CD8-positive, alpha-beta memory T cell (primary cell): ENCODE data around the gene PRKCZ. TPM values are rescaled to one million over a fixed set of nuclear protein-coding genes. Genes with fewer than 3 reads are reported as not detected.

ENCODE experiments used
- CTCF ChIA-PET: fragments of 350-600 bp; sonication (Branson Sonifier 250); formaldehyde crosslinking; loops from one replicate; lab custom pipeline; 2021; ENCODE audit warnings: antibody characterized with exemption; lab: Charles Lee
- POLR2A ChIA-PET: fragments of 350-600 bp; sonication (Branson Sonifier 250); formaldehyde crosslinking; loops from one replicate; lab custom pipeline; 2021; ENCODE audit warnings: antibody characterized with exemption; lab: Charles Lee
- DNase-seq, 5 donors: peaks; one replicate each; pipeline versions ENCODE4 v3.0.0 to v3.0.0-alpha.2; 2020 to 2022; ENCODE audit warnings: mixed read lengths in 1 of 5
- H3K27ac ChIP-seq: one replicate; pipeline ENCODE4 v1.7.0; 2013; ENCODE audit warnings: low read depth, mild to moderate bottlenecking, low read length, moderate library complexity
- H3K27me3 ChIP-seq: 2 replicates; pipeline ENCODE4 v1.7.0; 2013; ENCODE audit warnings: low read length, mild to moderate bottlenecking; ENCODE audit not compliant: insufficient read depth, poor library complexity, severe bottlenecking
- H3K36me3 ChIP-seq: 2 replicates; pipeline ENCODE4 v1.7.0; 2013; ENCODE audit warnings: mild to moderate bottlenecking, low read length, moderate library complexity; ENCODE audit not compliant: insufficient read depth
- H3K4me1 ChIP-seq: 2 replicates; pipeline ENCODE4 v1.7.0; 2013; ENCODE audit warnings: mild to moderate bottlenecking, low read length, moderate library complexity; ENCODE audit not compliant: insufficient read depth
- H3K4me3 ChIP-seq: 2 replicates; pipeline ENCODE4 v1.7.0; 2013; ENCODE audit warnings: mild to moderate bottlenecking, low read length
- H3K9me3 ChIP-seq: 2 replicates; pipeline ENCODE4 v1.7.0; 2013; ENCODE audit warnings: mild to moderate bottlenecking, low read length
- H3K27ac Mint-ChIP-seq, 8 donors: one replicate each; pipeline ENCODE4 v1.8.0; 2020 to 2021; ENCODE audit warnings: mixed read lengths in 8 of 8, mild to moderate bottlenecking in 6 of 8, inconsistent platforms in 3 of 8, moderate library complexity in 3 of 8
- H3K27me3 Mint-ChIP-seq, 2 donors: one replicate each; pipeline ENCODE4 v1.8.0; 2020 to 2021; ENCODE audit warnings: mixed read lengths in 2 of 2, mild to moderate bottlenecking in 1 of 2, moderate library complexity in 1 of 2
- H3K36me3 Mint-ChIP-seq, 3 donors: one replicate each; pipeline ENCODE4 v1.8.0; 2020 to 2021; ENCODE audit warnings: mixed read lengths in 3 of 3, inconsistent platforms in 1 of 3, mild to moderate bottlenecking in 1 of 3
- H3K4me1 Mint-ChIP-seq, 3 donors: one replicate each; pipeline ENCODE4 v1.8.0; 2020 to 2021; ENCODE audit warnings: mixed read lengths in 3 of 3, inconsistent platforms in 1 of 3, mild to moderate bottlenecking in 1 of 3
- H3K4me3 Mint-ChIP-seq, 7 donors: one replicate each; pipeline ENCODE4 v1.8.0; 2020 to 2021; ENCODE audit warnings: mixed read lengths in 7 of 7, mild to moderate bottlenecking in 6 of 7, moderate library complexity in 4 of 7, inconsistent platforms in 2 of 7
- H3K9me3 Mint-ChIP-seq, 5 donors: one replicate each; pipeline ENCODE4 v1.8.0; 2020 to 2022; ENCODE audit warnings: mixed read lengths in 5 of 5, mild to moderate bottlenecking in 3 of 5, moderate library complexity in 2 of 5, inconsistent platforms in 1 of 5
- polyA plus RNA-seq: library from polyadenylated mRNA; unstranded; fragments of 300-500 nt; fragmentation: Illumina TruSeq; gene quantifications from one replicate; pipeline ENCODE4 v1.2.3, GENCODE V29; 2021
- total RNA-seq, 2 experiments: library from RNA; stranded (reverse); gene quantifications; one replicate each; pipeline ENCODE4 v1.2.3, GENCODE V29; 2021

Gene PRKCZ
- total and polyA plus RNA-seq, 3 experiments from 2014 or later: 13.8 to 17.4 (median 15.4) TPM

- no peaks in the 10 kb centered on the region for H3K36me3 ChIP-seq
- no peaks in the 10 kb centered on the region for H3K9me3 ChIP-seq
- Mint-ChIP-seq H3K36me3 (no peaks in the 10 kb centered on the region), H3K4me3 (peak overlapping the region in 1 of 7 donors; percentile 36), H3K27me3 (peaks cover 4% of the 10 kb centered on the region in 2 donors), H3K9me3 (no peaks in the 10 kb centered on the region), H3K4me1 (peaks cover 0 to 5% (median 0%) of the 10 kb centered on the region in 3 donors), H3K27ac (no peak overlapping the region)
- POLR2A ChIA-PET: no interaction called here
- H3K4me3 ChIP-seq: no peak overlapping the region
- H3K27me3 ChIP-seq: peaks cover 5% of the 10 kb centered on the region
- no peak for DNase-seq
- H3K4me1 ChIP-seq: peaks cover 5% of the 10 kb centered on the region
- no peak overlapping the region for H3K27ac ChIP-seq
- CTCF ChIA-PET: interaction anchor here (1.5 kb wide), 1 partner anchor 15 kb away, joined by 5 read pairs; no protein-coding TSS in a partner anchor
These were observed 21.2 kb upstream of the PRKCZ start for GRCh38 chr1:2028870-2029560.

GRCh38 chr1:2029561-2029960 is 20.6 kb upstream of the PRKCZ start:
- Mint-ChIP-seq H3K4me1 (peaks cover 0 to 5% (median 0%) of the 10 kb centered on the region in 3 donors), H3K9me3 (no peaks in the 10 kb centered on the region), H3K27ac (no peak overlapping the region), H3K27me3 (peaks cover 3 to 4% of the 10 kb centered on the region in 2 donors), H3K36me3 (no peaks in the 10 kb centered on the region), H3K4me3 (no peak overlapping the region)
- Histone ChIP-seq H3K27ac (no peak overlapping the region), H3K27me3 (peaks cover 5% of the 10 kb centered on the region), H3K4me1 (peaks cover 5% of the 10 kb centered on the region), H3K9me3 (no peaks in the 10 kb centered on the region), H3K4me3 (no peak overlapping the region), H3K36me3 (no peaks in the 10 kb centered on the region)
- POLR2A ChIA-PET: no interaction called here
- CTCF ChIA-PET: no interaction called here
- DNase-seq: no peak

- H3K4me1 ChIP-seq: peaks cover 5% of the 10 kb centered on the region
- Mint-ChIP-seq H3K4me3 (no peak overlapping the region), H3K27ac (no peak overlapping the region)
These were observed 19.9 kb upstream of the PRKCZ start for GRCh38 chr1:2030076-2030871.

GRCh38 chr1:2031546-2032540 is 18.4 kb upstream of the PRKCZ start:
- Histone ChIP-seq H3K36me3 (no peaks in the 10 kb centered on the region), H3K4me1 (no peaks in the 10 kb centered on the region), H3K9me3 (no peaks in the 10 kb centered on the region), H3K4me3 (no peak overlapping the region), H3K27me3 (no peaks in the 10 kb centered on the region), H3K27ac (no peak overlapping the region)
- H3K27me3 Mint-ChIP-seq: peaks cover 3 to 4% of the 10 kb centered on the region in 2 donors
- H3K9me3 Mint-ChIP-seq: no peaks in the 10 kb centered on the region
- no peaks in the 10 kb centered on the region for H3K4me1 Mint-ChIP-seq
- DNase-seq: no peak
- ChIA-PET POLR2A (no interaction called here), CTCF (interaction anchor here (0.8 to 1.4 kb wide), 2 partner anchors 12 to 13 kb away, joined by 3 to 6 read pairs; no protein-coding TSS in a partner anchor)
- no peak overlapping the region for H3K4me3 Mint-ChIP-seq
- H3K27ac Mint-ChIP-seq: no peak overlapping the region
- no peaks in the 10 kb centered on the region for H3K36me3 Mint-ChIP-seq

More at GRCh38 chr1:2030076-2030871, 19.9 kb upstream of the PRKCZ start:
- DNase-seq: no peak
- peaks cover 0 to 5% (median 0%) of the 10 kb centered on the region in 3 donors for H3K4me1 Mint-ChIP-seq
- no peak overlapping the region for H3K4me3 ChIP-seq
- POLR2A ChIA-PET: no interaction called here
- H3K9me3 ChIP-seq: no peaks in the 10 kb centered on the region
- no peak overlapping the region for H3K27ac ChIP-seq
- H3K9me3 Mint-ChIP-seq: no peaks in the 10 kb centered on the region
- CTCF ChIA-PET: interaction anchor here (1.4 kb wide), 1 partner anchor 15 kb away, joined by 6 read pairs; no protein-coding TSS in a partner anchor
- no peaks in the 10 kb centered on the region for H3K36me3 Mint-ChIP-seq
- H3K27me3 Mint-ChIP-seq: peaks cover 3 to 4% of the 10 kb centered on the region in 2 donors
- peaks cover under 1% of the 10 kb centered on the region for H3K27me3 ChIP-seq
- H3K36me3 ChIP-seq: no peaks in the 10 kb centered on the region

GRCh38 chr1:2032737-2033136 is 17.5 kb upstream of the PRKCZ start:
- Mint-ChIP-seq H3K4me3 (no peak overlapping the region), H3K9me3 (no peaks in the 10 kb centered on the region), H3K27me3 (peaks cover 3 to 4% of the 10 kb centered on the region in 2 donors), H3K36me3 (no peaks in the 10 kb centered on the region), H3K27ac (no peak overlapping the region), H3K4me1 (no peaks in the 10 kb centered on the region)
- CTCF ChIA-PET: interaction anchor here (0.8 kb wide), 1 partner anchor 12 kb away, joined by 3 read pairs; no protein-coding TSS in a partner anchor
- Histone ChIP-seq H3K9me3 (no peaks in the 10 kb centered on the region), H3K36me3 (no peaks in the 10 kb centered on the region), H3K27ac (no peak overlapping the region), H3K27me3 (no peaks in the 10 kb centered on the region), H3K4me3 (no peak overlapping the region), H3K4me1 (no peaks in the 10 kb centered on the region)
- POLR2A ChIA-PET: no interaction called here
- DNase-seq: no peak

GRCh38 chr1:2033165-2033564 is 17.0 kb upstream of the PRKCZ start:
- H3K27me3 ChIP-seq: no peaks in the 10 kb centered on the region
- CTCF ChIA-PET: no interaction called here
- no peak overlapping the region for H3K27ac ChIP-seq

GRCh38 chr1:2036287-2036686 is 13.9 kb upstream of the PRKCZ start:
- no peaks in the 10 kb centered on the region for H3K36me3 ChIP-seq
- POLR2A ChIA-PET: interaction anchor here (0.6 kb wide), 1 partner anchor 214 kb away, joined by 4 read pairs; no protein-coding TSS in a partner anchor
- H3K4me3 Mint-ChIP-seq: no peak overlapping the region
- H3K9me3 ChIP-seq: no peaks in the 10 kb centered on the region
- DNase-seq: no peak
- CTCF ChIA-PET: interaction anchor here (2.7 kb wide), 1 partner anchor 8 kb away, joined by 12 read pairs; no protein-coding TSS in a partner anchor
- peaks cover 3 to 4% of the 10 kb centered on the region in 2 donors for H3K27me3 Mint-ChIP-seq
- no peaks in the 10 kb centered on the region for H3K4me1 Mint-ChIP-seq
- H3K4me3 ChIP-seq: no peak overlapping the region
- H3K27ac ChIP-seq: no peak overlapping the region
- no peaks in the 10 kb centered on the region for H3K36me3 Mint-ChIP-seq
- no peaks in the 10 kb centered on the region for H3K9me3 Mint-ChIP-seq
- no peak overlapping the region for H3K27ac Mint-ChIP-seq
- no peaks in the 10 kb centered on the region for H3K4me1 ChIP-seq
- no peaks in the 10 kb centered on the region for H3K27me3 ChIP-seq

More at GRCh38 chr1:2033165-2033564, 17.0 kb upstream of the PRKCZ start:
- no peak for DNase-seq
- Histone ChIP-seq H3K9me3 (no peaks in the 10 kb centered on the region), H3K36me3 (no peaks in the 10 kb centered on the region), H3K4me3 (no peak overlapping the region), H3K4me1 (no peaks in the 10 kb centered on the region)
- peaks cover 3 to 4% of the 10 kb centered on the region in 2 donors for H3K27me3 Mint-ChIP-seq
- POLR2A ChIA-PET: no interaction called here
- no peaks in the 10 kb centered on the region for H3K9me3 Mint-ChIP-seq
- no peak overlapping the region for H3K4me3 Mint-ChIP-seq
- H3K27ac Mint-ChIP-seq: no peak overlapping the region
- no peaks in the 10 kb centered on the region for H3K4me1 Mint-ChIP-seq
- H3K36me3 Mint-ChIP-seq: no peaks in the 10 kb centered on the region
